GM10248 (cell line): ENCODE measurements around the gene SHROOM2.

ENCODE experiments used
- CTCF ChIA-PET: fragments of 300-600 bp; sonication (Branson Sonifier 250); formaldehyde crosslinking; extraction: SDS; loops from one replicate; lab custom pipeline; 2021; ENCODE audit warnings: antibody characterized with exemption; lab: Yijun Ruan, JAX
- POLR2A ChIA-PET: fragments of 350-650 bp; sonication (Branson Sonifier 250); formaldehyde crosslinking; extraction: SDS; loops from one replicate; lab custom pipeline; 2020; ENCODE audit warnings: antibody characterized with exemption; lab: Yijun Ruan, JAX
- DNase-seq: peaks from one replicate; pipeline ENCODE4 v3.0.0; 2012; ENCODE audit errors: extremely low spot score
- CTCF ChIP-seq: IDR thresholded peaks from 2 replicates; pipeline ENCODE4 v1.5.1; 2012; ENCODE audit warnings: mild to moderate bottlenecking, low read depth; ENCODE audit errors: extremely low read depth, missing control alignments, control extremely low read depth

Gene SHROOM2

GRCh38 chrX:9997524-9997923 is 211.3 kb downstream of the SHROOM2 start:
- ChIA-PET CTCF (interaction anchor here (0.8 to 12.9 kb wide), 17 partner anchors 9 to 125 kb away, joined by 3 to 305 read pairs (median 3); no protein-coding TSS in a partner anchor), POLR2A (interaction anchor here (0.9 kb wide), 1 partner anchor 120 kb away, joined by 3 read pairs; no protein-coding TSS in a partner anchor)
- no peak for TF ChIP-seq CTCF
- DNase-seq: peak; percentile 47
